CMK (cell line): ENCODE measurements around the gene HEBP1.

Experiments
- DNase-seq: peaks from one replicate; pipeline ENCODE4 v3.0.0-alpha.2; 2010; ENCODE audit warnings: low read depth

Gene HEBP1

GRCh38 chr12:12951504-12951903, 48.6 kb downstream of the HEBP1 start:
- no peak for DNase-seq

GRCh38 chr12:12947902-12948301, 52.2 kb downstream of the HEBP1 start:
- DNase-seq, result no peak

- no peak for DNase-seq
These were observed 53.2 kb downstream of the HEBP1 start for GRCh38 chr12:12946686-12947355.

GRCh38 chr12:12945591-12945990, 54.5 kb downstream of the HEBP1 start:
- DNase-seq, result no peak

GRCh38 chr12:12943586-12944260, 56.3 kb downstream of the HEBP1 start:
- no peak for DNase-seq

- no peak for DNase-seq
These were observed 58.4 kb downstream of the HEBP1 start for GRCh38 chr12:12941450-12942350.

GRCh38 chr12:12939888-12940287, 60.2 kb downstream of the HEBP1 start:
- no peak for DNase-seq

GRCh38 chr12:12938541-12938940, 61.5 kb downstream of the HEBP1 start:
- DNase-seq, result no peak

GRCh38 chr12:12936983-12937491, 63.0 kb downstream of the HEBP1 start:
- DNase-seq, result no peak

GRCh38 chr12:12934556-12934955, 65.5 kb downstream of the HEBP1 start:
- no peak for DNase-seq

GRCh38 chr12:12933742-12934141, 66.3 kb downstream of the HEBP1 start:
- DNase-seq, result no peak

- no peak for DNase-seq
These were observed 69.3 kb downstream of the HEBP1 start for GRCh38 chr12:12930633-12931219.

- DNase-seq, result no peak
These were observed 70.4 kb downstream of the HEBP1 start for GRCh38 chr12:12929696-12930095.

GRCh38 chr12:12927211-12928079, 72.6 kb downstream of the HEBP1 start:
- no peak for DNase-seq

GRCh38 chr12:12926571-12927071, 73.4 kb downstream of the HEBP1 start:
- DNase-seq, result no peak

- DNase-seq, result no peak
These were observed 74.7 kb downstream of the HEBP1 start for GRCh38 chr12:12925388-12925787.
